NCI-H1092 (cell line): ENCODE data around the gene BRD2.

ENCODE experiments used
- DNase-seq: peaks from one replicate; lab custom pipeline; 2025; lab: John Stamatoyannopoulos, UW

The BRD2 gene

GRCh38 chr6:32993363-32993973, 25.1 kb downstream of the BRD2 start:
- DNase-seq: no peak

DNA sequence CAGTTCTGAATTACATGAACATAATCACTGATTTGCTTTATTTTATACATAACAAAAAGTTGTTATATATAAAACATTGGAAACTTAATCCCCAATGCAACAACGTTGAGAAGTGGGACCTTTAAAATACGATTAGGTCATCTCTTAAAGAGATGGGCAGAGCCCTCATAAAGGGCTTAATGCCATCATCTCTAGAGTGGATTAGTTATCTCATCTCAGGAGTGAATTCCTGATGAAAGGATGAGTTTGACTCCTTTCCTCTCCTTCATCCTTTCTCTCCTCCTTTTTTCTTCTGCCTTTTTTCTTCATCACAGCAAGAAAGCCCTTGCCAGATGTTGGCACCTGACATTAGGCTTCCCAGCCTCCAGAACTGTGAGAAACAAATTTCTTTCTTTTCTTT, 27.1 kb downstream of the BRD2 start:
- no peak for DNase-seq

DNA sequence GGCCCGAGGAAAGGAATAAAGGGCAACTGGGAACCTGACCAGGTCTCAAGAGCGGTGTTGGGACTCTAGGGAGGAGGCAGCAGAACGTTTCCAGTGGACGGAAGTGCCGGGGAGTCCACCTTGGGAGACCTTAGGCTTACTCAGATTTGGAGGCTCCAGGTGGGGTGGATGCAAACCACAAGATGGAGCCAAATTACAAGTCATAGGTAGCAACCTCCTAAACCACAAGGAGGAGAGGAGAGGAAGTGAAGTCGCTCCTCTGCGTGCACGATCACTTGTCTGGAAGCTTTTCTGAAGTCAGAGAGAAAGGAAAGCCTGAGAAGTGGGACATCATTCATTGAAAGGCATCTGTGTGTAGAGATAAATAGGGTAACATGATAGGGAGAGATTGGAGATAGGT, 31.7 kb downstream of the BRD2 start:
- DNase-seq: no peak

DNA sequence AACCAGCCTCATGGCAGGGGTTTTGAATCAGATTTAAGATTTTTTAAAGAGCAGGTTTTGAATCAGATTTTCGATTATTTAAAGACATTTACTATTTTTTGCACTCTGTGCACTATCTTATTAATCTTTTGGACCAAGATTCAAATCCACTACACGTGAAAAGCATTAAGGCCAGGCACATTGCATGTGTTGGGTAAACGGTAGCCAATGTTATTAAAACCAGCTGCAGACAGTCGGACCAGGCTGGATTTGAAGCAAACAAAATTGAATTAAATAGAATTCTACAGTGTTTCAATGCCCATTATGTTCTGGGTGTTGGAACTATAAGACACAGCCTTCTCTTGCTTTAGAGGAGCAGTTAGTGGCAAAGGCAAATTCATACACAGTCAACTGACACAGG, 33.3 kb downstream of the BRD2 start:
- DNase-seq: no peak

- no peak for DNase-seq
Measured at GRCh38 chr6:33004940-33005339, 36.5 kb downstream of the BRD2 start.

- no peak for DNase-seq
Measured at GRCh38 chr6:33007831-33008400, 39.5 kb downstream of the BRD2 start.

- DNase-seq: no peak
Measured at GRCh38 chr6:33008944-33009861, 40.8 kb downstream of the BRD2 start, which contains the start of gene HLA-DOA. Gene HLA-DOA (minus strand): TSS chr6:33009591.

GRCh38 chr6:33010356-33010755, 42.0 kb downstream of the BRD2 start:
- DNase-seq: no peak

- no peak for DNase-seq
Measured at GRCh38 chr6:33013608-33014007, 45.2 kb downstream of the BRD2 start.

DNA sequence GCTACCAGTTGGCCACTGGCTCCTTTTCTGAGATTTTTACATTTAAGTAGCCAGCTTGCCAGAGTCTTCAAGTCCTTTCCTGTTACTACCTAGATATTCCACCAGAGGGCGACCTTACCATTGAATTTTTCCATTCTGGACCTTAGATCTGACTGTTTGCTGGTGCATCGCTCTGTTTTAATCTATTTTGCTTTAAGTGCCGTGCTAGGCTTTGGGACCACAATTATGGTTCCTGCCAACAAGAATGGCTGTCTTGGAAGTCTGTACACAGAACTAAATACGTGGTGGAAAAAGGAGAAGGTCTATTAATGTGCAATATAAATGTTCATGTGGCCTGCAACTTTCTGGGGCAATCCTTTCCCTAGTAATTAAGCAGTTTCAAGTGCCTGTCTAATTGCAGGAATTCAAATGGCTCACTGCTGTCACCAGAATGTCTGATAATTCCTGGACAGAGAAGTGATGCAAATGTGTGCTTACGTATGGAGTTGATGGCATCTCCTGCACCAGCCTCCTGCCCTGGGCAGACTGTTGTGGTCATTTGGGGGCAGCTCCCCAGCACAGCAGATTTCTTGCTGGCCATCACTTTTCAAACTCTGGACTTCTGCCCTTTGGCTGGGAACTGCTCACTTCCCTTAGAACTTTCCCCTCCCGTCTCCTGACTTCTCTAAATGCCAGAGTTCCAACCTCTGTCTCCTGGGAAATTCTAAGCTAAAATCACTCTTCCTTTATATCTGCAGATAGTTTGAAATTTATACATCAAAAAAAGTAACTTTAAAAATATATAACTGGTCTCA, 46.6 kb downstream of the BRD2 start:
- DNase-seq: peak; percentile 21

DNA sequence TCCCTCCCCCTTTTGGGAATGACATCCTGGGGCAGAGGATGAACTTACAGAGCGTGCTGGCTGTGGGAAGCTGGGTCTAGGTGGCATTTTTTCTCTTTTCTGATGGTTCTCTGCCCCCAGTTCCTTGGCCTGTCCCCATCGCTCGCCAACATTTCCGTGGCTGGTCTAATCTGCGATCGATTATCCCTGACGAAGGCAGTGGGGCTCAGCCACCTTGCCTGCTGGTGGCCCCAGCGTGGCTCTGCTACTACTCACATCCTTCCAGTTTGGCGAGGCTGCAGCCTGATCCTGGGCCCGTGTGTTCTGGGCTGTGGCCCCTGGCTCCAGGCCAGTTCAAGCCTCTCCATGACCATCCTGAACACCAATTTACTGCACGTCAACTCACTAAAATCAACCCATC, 47.4 kb downstream of the BRD2 start:
- no peak for DNase-seq

GRCh38 chr6:33017018-33017417, 48.6 kb downstream of the BRD2 start:
- DNase-seq: no peak

- no peak for DNase-seq
Measured at GRCh38 chr6:33017694-33018353, 49.4 kb downstream of the BRD2 start.

DNA sequence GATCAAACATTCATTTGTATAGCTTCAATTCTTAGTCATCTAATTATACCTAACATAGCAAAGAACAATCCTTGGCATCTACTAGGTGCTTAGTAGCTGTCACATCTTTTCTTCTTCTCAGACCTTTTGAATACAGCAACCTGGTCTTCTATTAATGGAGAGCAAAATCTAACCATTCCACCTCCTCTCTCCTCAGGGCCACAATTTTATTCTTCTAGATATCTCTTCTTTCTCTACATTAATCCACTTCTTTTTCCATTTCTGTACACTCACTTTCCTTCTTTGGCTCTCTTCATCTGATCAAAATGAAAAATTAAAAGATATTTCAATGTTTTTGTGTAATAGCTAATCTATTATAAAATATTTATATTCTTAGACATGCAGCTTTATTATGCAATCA, 50.0 kb downstream of the BRD2 start:
- no peak for DNase-seq

- no peak for DNase-seq
Measured at GRCh38 chr6:33018904-33019303, 50.5 kb downstream of the BRD2 start.

DNA sequence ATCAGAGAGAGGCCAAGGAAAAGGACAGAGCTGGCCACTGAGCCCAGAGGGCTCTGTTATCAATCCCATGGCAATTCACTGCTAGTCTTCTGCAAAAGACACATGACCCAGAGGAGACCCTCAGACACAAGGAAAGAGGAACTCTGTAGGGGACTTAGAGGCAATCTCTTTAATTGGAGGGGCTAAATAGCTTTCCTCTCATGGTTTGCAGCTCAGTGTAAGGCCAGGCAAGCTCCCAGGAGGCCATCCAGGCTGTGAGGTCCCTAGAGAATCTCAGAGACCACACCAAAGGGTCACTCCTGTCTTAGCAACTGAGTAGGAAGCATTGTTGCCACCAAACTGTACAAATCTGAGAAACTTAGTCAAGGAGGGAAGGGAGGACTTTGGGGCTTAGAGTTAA, 51.0 kb downstream of the BRD2 start:
- no peak for DNase-seq

DNA sequence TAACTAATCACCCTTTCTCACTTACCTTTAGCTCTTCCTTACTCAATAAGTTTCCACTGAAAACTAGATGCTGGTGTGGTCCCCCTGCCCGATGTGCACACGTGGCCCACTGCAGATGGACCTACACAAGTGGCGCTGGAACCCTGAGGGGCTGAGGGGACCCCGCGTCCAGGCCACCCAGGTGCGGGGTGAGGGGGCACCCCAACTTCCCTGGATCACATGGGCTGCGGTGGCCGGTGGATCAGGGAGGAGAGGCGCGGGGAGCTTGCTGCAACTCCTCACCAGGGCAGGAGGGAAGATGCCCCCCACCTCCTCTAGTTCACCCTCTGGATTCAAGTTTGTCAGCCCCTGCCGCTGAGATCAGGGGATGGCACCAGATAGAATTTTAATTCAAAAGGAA, 53.5 kb downstream of the BRD2 start:
- no peak for DNase-seq

DNA sequence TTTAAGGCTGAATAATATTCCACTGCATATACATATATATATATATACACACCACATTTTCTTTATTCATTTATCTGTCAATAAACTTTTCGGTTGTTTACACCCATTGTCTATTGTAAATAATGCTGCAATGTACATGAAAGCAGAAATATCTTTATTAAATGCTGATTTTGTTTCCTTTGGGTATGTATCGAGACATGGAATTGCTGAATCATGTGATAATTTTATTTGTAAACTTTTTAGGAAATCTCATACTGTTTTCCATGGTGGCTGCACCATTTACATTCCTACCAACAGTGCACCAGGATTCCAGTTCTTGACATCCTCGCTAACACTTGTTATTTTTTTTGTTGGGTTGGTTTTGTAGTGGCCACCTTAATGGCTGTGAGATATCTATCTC, 55.1 kb downstream of the BRD2 start:
- DNase-seq: no peak

DNA sequence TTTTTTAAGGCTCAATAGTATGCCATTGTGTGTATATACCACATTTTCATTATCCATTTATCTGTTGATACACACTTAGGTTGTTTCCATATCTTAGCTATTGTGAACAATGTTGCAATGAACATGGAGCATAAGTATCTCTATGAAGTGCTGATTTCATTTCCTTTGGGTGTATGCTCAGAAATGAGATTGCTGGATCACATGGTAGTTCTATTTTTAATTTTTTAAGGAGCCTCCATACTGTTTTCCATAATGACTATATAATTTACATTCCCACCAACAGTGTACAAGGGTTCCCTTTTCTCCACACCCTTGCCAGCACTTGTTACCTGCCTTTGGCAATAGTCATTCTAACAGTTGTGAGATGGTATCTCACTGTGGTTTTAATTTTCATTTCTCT, 56.1 kb downstream of the BRD2 start:
- no peak for DNase-seq

- no peak for DNase-seq
Measured at GRCh38 chr6:33028220-33028849, 59.9 kb downstream of the BRD2 start.
